HG03139 (cell line): ENCODE results near the gene FOXI1.
"Not testable (repeated sequence)": the region's sequence is repeated elsewhere in the genome, so short reads cannot be mapped to it uniquely, and the experiment has no call there.

Experiments
- ATAC-seq: cut with Tn5 transposase; IDR thresholded peaks from one replicate; pipeline ENCODE4 v1.9.1; 2021; ENCODE audit not compliant: unreplicated experiment

FOXI1 gene

GRCh38 chr5:170126061-170126460 is 20.4 kb downstream of the FOXI1 start:
- ATAC-seq: no peak

DNA sequence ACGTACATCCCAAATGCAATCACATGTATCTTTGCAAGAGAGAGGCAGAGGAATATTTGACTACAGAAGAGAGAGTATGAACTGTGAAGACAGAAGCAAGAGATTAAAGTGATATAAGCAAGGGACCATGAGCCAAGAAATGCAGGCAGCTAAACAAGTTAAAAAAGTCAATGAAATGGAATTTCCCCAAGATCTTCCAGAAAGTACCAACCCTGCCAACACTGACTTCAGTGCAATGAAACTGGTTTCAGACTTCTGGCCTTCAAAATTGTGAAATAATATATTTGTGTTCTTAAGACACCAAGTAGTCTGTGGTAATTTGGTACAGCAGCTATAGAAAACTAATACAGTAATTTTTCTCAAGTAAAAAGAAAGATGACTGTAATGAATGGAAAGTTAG is 20.9 kb downstream of the FOXI1 start:
- ATAC-seq: no peak

- no peak for ATAC-seq
These were observed 25.5 kb downstream of the FOXI1 start for GRCh38 chr5:170131235-170131634.

- ATAC-seq: no peak
These were observed 26.7 kb downstream of the FOXI1 start for GRCh38 chr5:170132269-170132975.

DNA sequence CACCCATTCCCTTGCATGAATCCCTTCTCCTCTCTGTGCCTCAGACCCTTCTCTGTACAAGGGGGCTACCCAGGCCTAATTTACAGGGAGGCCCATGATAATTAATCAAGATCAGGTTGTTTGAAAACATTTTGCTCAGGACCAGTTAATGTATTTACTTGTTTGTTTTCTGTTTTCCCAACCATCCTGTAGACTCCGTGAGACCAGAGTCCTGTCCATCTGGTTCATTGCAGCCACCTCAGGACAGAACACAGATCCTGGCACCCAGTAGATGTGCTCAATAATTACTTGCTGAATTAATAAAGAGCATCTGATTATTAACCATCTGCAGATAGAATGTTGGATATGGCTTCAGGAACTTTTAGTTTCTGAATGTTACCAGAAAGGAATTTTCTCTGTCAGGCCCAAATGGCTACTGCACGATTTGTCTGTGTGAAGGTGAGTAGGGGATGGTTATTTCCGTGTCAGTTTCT is 27.3 kb downstream of the FOXI1 start:
- ATAC-seq: no peak

DNA sequence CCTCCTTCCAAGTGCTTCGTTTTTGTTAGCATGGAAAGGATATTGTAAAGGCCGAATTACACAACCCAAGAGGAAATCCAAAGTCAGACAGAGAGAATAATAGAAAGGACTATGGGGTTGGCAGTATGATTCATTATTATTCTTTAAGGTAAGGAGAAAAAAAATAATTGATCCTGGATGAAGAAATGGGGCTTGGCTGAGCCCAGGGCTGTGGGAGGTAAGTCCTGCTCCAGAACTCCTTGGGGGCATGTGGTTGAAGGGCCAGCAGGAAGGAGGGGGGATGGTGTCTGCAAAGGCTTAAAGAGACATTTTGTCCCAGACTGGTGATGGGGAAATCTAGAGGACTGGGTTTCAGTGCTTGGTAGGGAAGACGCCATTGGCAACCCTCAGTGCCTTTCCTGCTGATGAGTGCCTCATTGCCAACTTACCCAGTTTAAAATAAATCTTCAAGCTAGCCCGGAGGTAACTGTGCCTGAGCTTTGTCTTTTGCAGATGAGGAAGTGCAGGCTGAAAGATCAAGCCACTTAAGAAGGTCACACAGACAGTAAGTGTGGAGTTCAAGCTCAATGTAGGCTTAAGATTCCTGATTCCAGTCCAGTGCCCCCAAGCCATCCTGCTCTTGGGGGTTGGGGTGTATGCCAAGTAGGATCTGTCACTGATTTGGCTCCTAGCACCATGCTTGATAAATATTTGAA is 30.2 kb downstream of the FOXI1 start:
- no peak for ATAC-seq

GRCh38 chr5:170136506-170136905 is 30.8 kb downstream of the FOXI1 start:
- ATAC-seq: no peak

DNA sequence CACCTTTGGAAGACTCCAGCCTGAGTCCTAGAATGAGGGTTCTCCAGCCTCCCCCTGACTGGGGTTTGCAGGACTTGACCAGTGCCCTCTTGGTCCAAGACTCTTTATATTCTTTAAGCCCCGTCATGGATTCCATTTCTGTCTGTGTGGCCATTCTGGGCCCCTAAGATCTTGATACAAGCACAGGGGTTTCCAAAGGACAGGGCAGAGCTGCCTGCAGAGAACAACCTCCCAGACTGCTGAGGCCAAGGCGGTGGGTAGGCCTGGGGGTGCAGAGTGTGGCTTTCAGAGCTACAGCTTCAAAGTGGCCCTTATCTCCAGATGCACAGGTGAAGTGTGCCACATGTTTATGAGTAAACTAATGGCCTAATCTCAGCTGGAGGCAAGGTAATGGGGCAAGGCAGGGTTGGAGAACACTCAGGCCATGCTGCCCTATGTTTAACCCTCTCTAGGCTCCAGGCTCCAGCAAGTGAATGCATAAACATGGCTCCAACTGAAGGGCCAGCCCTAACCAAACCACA is 32.1 kb downstream of the FOXI1 start:
- no peak for ATAC-seq

DNA sequence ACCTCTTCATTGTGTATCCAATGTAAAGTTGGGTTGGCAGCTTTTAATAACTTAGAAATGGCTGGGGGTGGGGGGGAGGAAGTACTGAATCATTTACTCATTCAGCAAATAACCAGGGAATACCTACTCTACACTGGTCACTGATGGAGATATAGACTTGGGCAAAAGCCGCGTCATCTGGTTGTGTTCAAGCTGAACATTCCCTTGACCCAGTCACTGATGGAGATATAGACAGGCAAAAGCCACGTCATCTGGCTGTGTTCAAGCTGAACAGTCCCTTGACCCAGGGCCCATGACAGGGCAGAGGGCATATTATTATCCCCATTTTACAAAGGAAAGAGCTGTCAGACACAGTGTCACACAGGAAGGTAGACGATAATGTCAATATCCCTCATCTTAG is 32.6 kb downstream of the FOXI1 start:
- ATAC-seq: no peak

GRCh38 chr5:170139786-170140335 is 34.2 kb downstream of the FOXI1 start:
- ATAC-seq: no peak

- not testable (repeated sequence) for ATAC-seq
These were observed 35.5 kb downstream of the FOXI1 start for GRCh38 chr5:170141196-170141595.

DNA sequence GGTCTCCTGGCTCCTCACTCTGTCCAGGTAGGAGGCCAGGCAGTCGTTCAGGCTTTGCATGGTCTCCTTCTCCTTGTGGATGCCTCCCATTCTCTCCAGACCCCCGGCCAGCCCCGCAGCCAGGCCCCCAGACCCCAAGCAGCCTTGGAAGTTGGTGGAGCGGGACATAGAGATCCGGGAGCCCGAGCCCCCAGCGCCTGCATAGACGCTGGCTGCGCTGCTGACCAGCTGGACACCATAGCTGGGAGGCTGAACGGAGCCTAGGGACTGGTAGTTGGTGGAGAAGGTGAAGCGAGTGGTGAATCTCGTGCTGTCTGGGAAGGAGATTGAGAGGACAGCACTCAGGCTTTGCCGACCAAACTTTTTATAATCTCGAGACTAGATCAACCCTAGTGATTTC is 35.9 kb downstream of the FOXI1 start:
- ATAC-seq: no peak

DNA sequence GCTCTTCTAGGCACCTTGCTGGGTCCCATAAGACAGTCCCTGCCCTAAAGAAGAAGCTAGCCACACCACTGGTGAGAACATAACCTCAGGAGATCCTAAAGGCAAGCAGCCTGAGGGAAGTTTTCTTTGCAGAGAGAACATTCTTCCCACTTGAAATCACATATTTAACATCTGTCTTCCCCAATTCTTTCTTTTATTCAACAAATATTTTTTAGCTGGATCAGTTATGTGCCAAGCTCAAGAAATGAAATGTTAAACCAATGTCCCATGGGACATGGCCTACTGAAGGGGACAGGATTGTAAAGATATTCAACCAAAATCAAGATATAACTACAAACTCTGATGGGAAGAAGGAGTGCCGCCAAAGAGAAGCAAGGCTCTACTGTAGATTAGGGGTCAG is 36.5 kb downstream of the FOXI1 start:
- no peak for ATAC-seq

GRCh38 chr5:170143091-170143490 is 37.4 kb downstream of the FOXI1 start:
- ATAC-seq: no peak

GRCh38 chr5:170143710-170144109 is 38.0 kb downstream of the FOXI1 start:
- no peak for ATAC-seq

DNA sequence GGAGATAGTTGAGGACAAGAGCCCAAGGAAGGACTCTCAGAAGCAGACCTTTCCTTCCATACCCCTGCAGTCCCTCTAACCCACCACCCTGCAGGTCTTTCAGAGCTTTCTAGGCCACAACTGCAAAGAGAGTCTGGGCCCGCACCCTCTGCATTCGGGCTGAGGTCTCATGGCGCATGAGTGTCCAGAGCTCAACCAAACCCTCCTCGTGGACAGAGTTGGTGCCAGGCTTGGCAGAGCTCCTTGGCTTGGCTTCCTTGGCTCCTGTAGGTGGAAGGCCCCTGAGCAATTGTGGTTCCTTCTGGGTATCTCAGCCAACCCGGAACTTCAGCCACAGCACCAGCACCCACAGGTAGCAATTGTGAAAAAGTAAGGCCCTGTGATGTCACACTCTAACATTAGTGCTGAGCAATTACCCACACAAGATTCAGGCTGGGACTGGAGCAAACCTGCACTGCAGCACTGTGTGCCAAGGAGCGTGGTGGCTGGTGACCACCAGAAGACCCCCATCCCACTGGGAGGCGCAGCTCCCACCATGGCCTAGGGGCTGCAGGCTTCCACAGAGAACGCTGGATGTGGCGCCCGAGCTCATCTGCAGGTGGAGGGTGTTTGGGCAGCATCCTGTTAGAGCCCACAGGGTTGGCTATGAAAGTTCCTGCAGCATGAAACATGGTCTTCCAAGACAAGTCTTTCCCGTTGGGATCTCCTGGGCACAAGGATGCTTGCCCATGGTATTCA is 38.8 kb downstream of the FOXI1 start:
- ATAC-seq: no peak

GRCh38 chr5:170145462-170145861 is 39.8 kb downstream of the FOXI1 start:
- ATAC-seq: no peak

- no peak for ATAC-seq
These were observed 41.5 kb downstream of the FOXI1 start for GRCh38 chr5:170147051-170147752.

DNA sequence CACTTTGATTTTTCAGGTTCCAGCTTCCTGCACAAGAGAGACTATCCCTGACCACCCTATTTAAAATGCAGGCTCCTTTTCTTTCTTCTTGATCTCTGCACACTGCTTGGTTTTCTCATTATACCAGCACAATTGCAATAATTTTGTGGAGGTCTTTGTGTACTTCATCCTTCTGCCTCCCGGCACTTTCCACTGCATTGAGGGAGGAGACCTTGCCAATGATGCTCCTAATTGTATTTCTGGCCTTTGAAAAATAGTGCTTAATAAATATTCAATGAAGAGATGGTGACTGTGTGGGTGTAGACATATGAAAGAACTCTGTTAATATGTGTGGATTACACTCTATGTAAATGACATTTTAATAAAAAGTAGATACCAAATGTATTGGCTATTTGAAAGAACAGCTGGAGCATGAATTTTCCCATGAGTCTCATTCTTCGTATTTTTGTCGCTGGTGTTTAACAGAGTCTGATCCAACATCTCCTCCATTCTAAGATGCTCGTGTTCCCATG is 42.1 kb downstream of the FOXI1 start:
- no peak for ATAC-seq

GRCh38 chr5:170148430-170149205 is 42.9 kb downstream of the FOXI1 start:
- no peak for ATAC-seq
